ENCODE results near the gene TSKU.
"Not testable (repeated sequence)": the region's sequence is repeated elsewhere in the genome, so short reads cannot be mapped to it uniquely, and the experiment has no call there.

Gene TSKU

GRCh38 chr11:76800466-76801200 is 17.5 kb downstream of the TSKU start:
- DNase-seq = no peak

DNA sequence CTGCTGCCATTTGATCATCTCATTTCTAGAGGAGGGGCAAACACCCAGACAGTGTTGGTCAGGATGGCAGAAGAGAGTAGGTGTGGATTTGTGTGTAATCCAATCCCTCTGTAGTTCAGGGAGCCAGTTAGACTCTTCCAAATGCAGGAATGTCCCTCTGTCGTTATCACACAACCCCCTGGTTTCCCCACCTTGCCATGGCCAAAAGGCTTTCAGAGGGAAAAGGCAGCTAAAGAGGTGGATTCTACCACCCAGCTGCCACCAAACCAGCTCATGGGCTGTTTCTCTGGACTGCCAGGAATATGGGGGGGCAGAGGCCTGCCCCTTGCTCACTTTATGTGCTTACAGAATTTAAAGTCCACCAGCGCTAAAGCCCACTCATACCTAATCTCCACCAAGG is 18.1 kb downstream of the TSKU start:
- DNase-seq = no peak

- DNase-seq = no peak
These were observed 18.6 kb downstream of the TSKU start for GRCh38 chr11:76801736-76802135.

DNA sequence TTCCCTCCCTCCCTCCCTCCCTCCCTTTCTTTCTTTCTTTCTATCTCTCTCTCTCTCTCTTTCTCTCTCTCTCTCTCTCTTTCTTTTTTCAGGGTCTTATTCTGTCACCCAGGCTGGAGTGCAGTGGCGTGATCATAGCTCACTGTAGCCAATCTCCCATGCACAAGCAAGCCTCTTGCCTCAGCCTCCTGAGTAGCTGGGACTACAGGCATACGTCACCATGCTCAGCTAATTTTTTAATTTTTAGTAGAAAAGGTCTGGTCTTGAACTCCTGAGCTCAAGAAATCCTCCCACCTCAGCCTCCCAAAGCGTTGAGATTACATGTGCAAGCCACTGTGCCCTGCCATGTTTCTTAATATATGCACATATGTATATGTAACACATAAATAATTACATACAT is 19.0 kb downstream of the TSKU start:
- DNase-seq = no peak

- no peak for DNase-seq
These were observed 19.5 kb downstream of the TSKU start for GRCh38 chr11:76802621-76803020.

- DNase-seq = no peak
These were observed 19.9 kb downstream of the TSKU start for GRCh38 chr11:76803023-76803422.

DNA sequence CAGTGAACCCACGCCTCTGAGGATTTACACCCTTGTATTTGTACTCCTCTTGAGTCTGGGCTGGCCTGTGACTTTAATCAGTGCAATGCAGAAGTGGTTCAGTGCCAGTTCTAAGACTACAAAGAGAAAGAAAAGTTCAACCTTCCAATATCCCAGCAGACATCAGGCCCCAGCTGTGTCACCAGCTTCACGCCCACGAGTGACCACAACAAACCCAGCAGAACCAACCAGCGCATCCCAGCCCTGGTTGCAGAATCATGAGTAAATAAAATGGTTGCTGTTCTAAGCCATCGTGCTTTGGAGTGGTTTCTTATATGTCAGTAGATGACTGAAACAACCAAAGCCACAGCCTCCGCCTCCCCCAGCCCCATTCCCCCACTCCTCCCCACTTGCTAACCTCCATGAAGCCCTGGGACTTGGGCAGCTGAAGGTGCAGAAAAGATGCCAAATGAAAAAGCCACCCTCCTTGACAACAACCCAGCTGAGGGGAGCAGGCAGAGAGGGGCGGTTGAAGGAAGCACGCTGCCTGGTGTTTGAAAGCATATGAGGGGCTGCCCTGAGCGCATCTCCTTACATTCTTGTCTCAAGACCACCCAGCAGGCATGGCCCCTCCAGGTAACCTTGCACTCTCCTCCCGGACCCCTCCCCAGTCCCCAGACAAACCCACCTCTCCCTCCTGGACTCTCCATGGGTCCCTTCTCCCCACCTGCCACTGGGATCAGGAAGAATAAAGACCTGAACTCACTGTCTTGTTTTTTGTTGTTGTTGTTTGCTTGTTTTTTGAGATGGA is 20.9 kb downstream of the TSKU start:
- DNase-seq = no peak

DNA sequence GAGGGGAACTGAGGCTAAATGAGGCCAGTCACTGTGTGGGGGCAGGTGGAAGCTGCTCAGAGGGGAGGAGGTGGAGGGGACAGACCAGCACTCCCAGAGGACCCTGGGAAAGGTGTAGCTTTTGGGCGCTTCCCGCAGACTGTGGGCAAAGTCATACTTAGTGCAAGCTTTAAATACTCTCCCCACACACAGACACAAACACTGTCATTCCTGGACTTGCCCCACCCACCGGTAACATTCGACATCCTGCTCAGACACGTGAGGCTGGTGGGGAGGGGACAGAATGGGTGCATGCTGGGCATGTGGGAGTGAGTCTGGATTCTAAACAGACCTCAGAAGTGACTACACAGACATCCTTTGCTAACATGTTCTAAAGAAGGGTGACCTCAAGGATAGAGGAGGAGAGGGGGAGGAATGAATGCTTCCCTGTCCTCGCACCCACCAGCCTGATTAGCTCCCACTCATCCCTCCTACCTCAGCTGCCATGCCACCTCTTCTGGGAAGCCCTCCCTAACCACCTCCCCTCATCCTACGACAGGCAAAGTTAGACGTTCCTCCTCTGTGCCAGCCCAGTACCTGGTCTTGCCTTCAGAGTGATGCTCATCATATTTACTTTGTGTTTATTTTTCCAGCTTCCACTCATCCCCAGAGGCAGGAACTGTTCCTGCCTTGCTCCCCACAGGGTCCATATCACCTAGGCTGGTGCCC is 22.2 kb downstream of the TSKU start:
- no peak for DNase-seq

DNA sequence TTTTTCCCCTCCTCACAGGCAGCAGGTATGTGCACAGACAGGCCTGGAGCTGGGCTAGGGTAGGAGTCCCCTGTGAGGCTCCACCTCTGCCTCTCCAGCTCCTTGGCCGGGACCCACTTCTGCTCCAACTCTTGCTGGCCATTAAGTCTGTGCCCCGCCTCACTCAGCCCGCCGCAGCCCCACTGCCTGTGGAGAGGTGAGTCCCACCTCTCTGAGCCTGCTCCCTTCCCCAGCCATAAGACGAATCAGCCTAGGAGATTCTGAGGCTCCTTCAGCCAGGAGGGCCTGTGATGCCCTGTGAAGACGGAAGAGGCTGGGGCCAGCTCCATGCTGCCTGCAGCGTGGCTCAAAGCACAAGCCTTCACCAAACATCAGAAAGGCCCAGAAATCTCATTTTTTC is 23.0 kb downstream of the TSKU start:
- DNase-seq = no peak

- no peak for DNase-seq
These were observed 23.6 kb downstream of the TSKU start for GRCh38 chr11:76806608-76807205.

- DNase-seq = peak in 51 of 56 donors; percentile 21 to 89 (median 55)
These were observed 24.2 kb downstream of the TSKU start for GRCh38 chr11:76807206-76807875.

DNA sequence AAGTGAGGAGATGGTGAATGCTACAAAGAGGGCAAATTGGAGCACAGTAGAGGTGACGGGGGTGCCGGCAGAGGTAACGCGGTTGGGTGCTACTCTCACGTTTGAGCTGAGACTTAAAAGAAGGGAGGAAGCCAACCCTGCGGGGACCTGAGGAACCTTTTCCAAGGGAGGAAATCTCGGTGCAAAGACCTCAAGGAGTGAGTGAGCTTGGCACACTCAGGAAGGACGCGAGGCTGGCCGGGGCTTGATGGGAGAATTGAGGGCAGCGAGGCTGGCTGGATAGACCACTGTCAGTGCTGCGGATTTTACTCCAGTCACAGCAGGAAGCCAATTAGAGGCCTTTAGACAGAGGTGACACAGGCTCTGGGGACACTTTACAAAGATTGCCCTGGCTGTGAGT is 25.0 kb downstream of the TSKU start:
- no peak for DNase-seq

- DNase-seq = no peak
These were observed 25.8 kb downstream of the TSKU start for GRCh38 chr11:76808996-76809395.

DNA sequence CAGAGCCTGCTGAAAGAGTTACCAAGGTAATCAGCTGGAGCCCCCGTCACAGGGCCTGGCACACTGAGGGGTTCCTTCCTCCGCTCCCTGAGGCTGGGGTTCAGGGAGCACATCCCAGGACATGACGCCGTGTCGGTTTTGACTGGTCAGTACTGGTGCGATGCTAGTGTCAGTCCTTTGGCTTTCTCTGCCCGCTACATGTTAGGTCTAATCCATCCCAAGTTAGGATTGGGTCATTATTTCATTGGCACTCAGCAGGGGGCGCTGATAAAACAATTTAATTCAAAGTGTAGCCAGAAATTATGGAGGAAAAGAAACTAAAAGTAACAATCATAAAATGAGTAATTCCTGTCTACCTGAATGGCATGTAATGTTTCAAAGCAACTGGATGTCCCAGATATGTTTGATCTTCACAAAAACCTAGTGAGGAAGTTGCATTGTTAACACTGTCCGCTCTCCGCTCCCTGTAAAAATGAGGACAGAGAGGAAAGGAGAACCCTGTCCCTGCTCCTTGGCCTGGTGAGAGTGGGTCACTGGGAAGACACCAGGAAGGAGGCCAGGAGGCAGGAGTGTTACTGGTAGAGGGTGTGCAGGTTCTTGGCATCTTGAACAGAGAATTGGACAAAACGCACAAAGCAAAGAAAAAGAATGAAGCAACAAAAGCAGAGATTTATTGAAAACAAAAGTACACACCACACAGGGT is 27.1 kb downstream of the TSKU start:
- peak in 8 of 56 donors; percentile 8 to 63 (median 12) for DNase-seq

DNA sequence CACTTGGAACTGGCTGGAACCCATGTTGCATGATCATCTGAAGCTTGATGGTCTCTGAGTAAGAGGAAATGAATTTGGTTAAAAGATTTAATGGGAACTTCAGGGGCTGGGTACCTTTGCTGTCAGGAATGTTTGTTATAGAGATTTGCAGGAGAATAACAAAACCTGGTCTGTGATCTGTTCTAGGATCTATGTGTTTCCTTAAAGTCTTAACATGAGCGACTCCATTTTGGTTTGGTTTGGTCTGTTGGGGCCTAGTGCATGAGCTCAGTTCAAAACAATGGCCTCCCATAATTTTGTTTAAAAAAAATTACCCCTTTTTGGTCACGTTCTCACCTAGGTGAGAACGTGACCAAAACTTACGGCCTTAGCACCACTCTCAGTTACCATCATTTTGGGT is 28.1 kb downstream of the TSKU start:
- no peak for DNase-seq

DNA sequence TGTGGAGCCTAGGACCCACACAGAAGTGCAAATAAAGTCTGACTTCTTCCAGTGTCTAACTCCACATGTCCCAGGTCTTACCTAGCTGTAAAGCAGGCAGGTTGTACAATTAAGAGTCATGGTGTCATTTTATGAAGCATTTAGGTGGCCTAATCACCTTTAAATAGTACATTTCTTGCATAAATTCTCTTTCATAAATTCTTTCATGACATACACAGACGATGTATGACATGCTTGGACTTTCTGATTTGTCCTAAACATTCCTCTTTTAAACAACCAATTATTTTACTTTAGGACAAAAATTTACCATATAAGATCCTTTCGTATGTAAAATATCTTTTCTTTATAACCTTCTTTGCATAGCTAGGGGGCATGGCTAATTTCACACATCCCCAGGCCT is 31.3 kb downstream of the TSKU start:
- DNase-seq = no peak

DNA sequence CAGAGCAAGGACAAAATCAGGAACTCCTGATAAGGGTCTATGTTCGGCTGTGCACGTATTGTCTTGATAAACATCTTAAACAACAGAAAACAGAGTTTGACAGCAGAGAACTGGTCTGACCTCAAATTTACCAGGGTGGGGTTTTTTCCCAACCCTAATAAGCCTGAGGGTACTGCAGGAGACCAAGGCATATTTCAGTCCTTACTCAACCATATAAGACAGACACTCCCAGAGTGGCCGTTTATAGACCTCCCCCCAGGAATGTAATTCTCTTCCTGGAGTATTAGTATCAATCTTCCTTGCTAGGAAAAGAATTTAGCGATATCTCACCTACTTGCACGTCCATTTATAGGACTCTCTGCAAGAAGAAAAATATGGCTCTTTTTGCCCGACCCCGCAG is 32.5 kb downstream of the TSKU start:
- not testable (repeated sequence) for DNase-seq

DNA sequence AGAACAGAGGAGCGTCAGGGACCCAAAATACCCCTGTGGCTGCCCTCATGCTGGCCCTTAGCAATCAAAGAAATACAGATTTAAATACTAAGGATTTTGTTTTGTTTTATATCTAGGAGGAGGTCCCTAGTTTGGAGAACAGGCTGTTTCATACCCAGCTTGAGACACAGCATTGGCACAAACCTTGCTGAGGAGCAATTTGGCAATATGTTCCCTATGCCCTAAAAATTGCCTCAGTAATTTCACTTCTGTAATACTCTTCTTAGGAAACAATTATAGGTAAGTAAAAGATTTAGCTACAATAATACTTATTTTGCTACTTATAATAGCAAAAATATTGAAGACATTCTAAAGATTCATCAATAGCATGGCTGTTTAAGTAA is 37.0 kb downstream of the TSKU start:
- no peak for DNase-seq

DNA sequence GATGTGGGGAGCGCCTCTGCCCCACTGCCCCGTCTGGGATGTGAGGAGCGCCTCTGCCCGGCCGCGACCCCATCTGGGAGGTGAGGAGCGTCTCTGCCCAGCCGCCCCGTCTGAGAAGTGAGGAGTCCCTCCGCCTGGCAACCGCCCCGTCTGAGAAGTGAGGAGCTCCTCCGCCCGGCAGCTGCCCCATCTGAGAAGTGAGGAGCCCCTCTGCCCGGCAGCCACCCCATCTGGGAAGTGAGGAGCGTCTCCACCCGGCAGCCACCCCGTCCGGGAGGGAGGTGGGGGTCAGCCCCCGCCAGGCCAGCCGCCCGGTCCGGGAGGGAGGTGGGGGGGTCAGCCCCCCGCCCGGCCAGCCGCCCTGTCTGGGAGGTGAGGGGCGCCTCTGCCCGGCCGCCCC is 38.2 kb downstream of the TSKU start:
- not testable (repeated sequence) for DNase-seq

DNA sequence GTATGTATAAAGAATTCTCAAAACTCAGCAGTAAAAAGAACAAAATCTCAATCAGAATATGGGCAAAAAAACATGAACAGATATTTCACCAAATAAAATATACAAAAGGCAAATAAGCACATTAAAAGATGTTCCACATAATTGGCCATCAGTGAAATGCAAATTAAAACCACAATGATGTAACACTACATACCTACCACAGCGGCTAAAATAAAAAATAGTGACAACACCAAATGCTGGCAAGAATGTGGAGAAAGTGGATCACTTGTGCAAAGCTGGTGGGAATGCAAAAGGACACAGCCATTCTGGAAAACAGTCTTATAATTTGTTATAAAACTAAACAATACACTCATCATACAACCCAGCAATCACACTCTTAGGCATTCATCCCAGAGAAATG is 39.2 kb downstream of the TSKU start:
- no peak for DNase-seq
